Choroid plexus epithelial cell (primary cell): ENCODE results near the gene SYCP2L.

Experiments used
- DNase-seq: peaks from one replicate; pipeline ENCODE4 v3.0.0-alpha.2; 2010; ENCODE audit warnings: low read depth
- H3K4me3 ChIP-seq: 2 replicates; pipeline ENCODE4 v1.5.1; 2011; ENCODE audit warnings: low read depth, mild to moderate bottlenecking, control low read depth, low read length, moderate library complexity
- TF ChIP-seq, protein P1 (sequence below): conservative IDR thresholded peaks from 2 replicates; pipeline ENCODE4 v1.5.1; 2011; ENCODE audit warnings: low read depth, mild to moderate bottlenecking, control low read depth, inconsistent platforms, low read length, moderate library complexity

SYCP2L gene

DNA sequence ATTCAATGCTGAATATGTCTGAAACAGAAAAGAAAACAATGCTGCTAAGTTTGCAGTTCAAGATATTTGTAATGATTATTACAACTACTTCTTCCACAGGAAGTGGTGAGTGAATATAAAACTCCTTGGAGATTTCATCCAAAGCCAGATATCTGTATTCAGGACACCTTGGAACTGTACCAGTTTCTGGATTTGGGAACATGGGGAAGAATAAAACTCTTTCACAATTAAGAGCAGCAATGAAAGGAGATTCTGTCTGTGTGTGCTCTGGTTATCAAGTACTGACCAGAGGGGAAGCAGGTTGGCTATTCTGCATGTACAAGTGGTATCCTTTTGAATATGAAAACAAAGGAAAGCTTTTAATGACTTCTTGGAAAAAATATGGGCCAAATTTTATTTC is 136.2 kb downstream of the SYCP2L start:
- DNase-seq = no peak
- no peak overlapping the region for H3K4me3 ChIP-seq
- TF ChIP-seq, protein P1, sequence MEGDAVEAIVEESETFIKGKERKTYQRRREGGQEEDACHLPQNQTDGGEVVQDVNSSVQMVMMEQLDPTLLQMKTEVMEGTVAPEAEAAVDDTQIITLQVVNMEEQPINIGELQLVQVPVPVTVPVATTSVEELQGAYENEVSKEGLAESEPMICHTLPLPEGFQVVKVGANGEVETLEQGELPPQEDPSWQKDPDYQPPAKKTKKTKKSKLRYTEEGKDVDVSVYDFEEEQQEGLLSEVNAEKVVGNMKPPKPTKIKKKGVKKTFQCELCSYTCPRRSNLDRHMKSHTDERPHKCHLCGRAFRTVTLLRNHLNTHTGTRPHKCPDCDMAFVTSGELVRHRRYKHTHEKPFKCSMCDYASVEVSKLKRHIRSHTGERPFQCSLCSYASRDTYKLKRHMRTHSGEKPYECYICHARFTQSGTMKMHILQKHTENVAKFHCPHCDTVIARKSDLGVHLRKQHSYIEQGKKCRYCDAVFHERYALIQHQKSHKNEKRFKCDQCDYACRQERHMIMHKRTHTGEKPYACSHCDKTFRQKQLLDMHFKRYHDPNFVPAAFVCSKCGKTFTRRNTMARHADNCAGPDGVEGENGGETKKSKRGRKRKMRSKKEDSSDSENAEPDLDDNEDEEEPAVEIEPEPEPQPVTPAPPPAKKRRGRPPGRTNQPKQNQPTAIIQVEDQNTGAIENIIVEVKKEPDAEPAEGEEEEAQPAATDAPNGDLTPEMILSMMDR = no peak
